Stomach (tissue), 9 donors: ENCODE measurements around the gene HTR5A. TPM values are rescaled to one million over a fixed set of nuclear protein-coding genes. Genes with fewer than 3 reads are reported as not detected.
"Not testable (repeated sequence)": the region's sequence is repeated elsewhere in the genome, so short reads cannot be mapped to it uniquely, and the experiment has no call there.

Source experiments
- DNase-seq, 2 donors: peaks; one replicate each; pipeline versions ENCODE4 v3.0.0 to v3.0.0-alpha.2; 2013 to 2019
- H3K27ac ChIP-seq, 5 donors: fragments of 200-600 bp in 4 of 5; sonication (generic) in 4 of 5; one replicate each; pipeline ENCODE4 v1.5.1; 2013 to 2019; ENCODE audit warnings: mild to moderate bottlenecking in 1 of 5, moderate library complexity in 1 of 5
- H3K27me3 ChIP-seq, 3 donors: fragments of 200-600 bp; sonication (generic); one replicate each; pipeline ENCODE4 v1.5.1; 2017 to 2019; ENCODE audit warnings: mixed run types in 1 of 3
- H3K36me3 ChIP-seq, 4 donors: fragments of 200-600 bp; sonication (generic); 1 replicate in 3 of 4; 2 replicates in 1 of 4; pipeline ENCODE4 v1.5.1; 2016 to 2019
- H3K4me1 ChIP-seq, 4 donors: fragments of 200-600 bp; sonication (generic); one replicate each; pipeline ENCODE4 v1.5.1; 2016 to 2019
- H3K4me3 ChIP-seq, 4 donors: fragments of 200-600 bp; sonication (generic) in 3 of 4; one replicate each; pipeline ENCODE4 v1.5.1; 2016 to 2019; ENCODE audit warnings: mild to moderate bottlenecking in 1 of 4
- H3K9me3 ChIP-seq, 4 donors: fragments of 200-600 bp; sonication (generic); one replicate each; pipeline ENCODE4 v1.5.1; 2016 to 2019
- EP300 ChIP-seq: sonication (generic); formaldehyde crosslinking; IDR thresholded peaks from one replicate; pipeline ENCODE4 v1.6.1; 2017; ENCODE audit warnings: antibody characterized with exemption
- POLR2A ChIP-seq, 4 donors: fragments of 450-650 bp; IDR thresholded peaks; one replicate each; pipeline ENCODE4 v1.6.1; 2016; ENCODE audit warnings: antibody characterized with exemption in 4 of 4, control low read depth in 2 of 4, mild to moderate bottlenecking in 1 of 4, moderate library complexity in 1 of 4
- POLR2AphosphoS5 ChIP-seq, 3 donors: sonication (generic); formaldehyde crosslinking; IDR thresholded peaks; one replicate each; pipeline ENCODE4 v1.6.1; 2016; ENCODE audit warnings: antibody characterized with exemption in 3 of 3
- WGBS, 5 donors: extraction: QIAGEN DNeasy Blood & Tissue Kit in 3 of 5; methylation state at CpG; one replicate each; pipeline versions ENCODE4 v1.1.5 to v1.1.7; 2013 to 2018; 5-methylcytosine and 5-hydroxymethylcytosine counted together
- intact Hi-C: fragments of 100-400 bp; cut with DNase I; formaldehyde crosslinking; loops from one replicate; pipeline ENCODE4 v1.15.1; 2023; ENCODE audit warnings: low total_unique reads
- polyA plus RNA-seq, 3 donors: library from polyadenylated mRNA; stranded (reverse); fragments of 200-250 nt; gene quantifications; one replicate each; pipeline ENCODE4 v1.2.3, GENCODE V29; 2013
- total RNA-seq, 5 donors: library from RNA; depleted of rRNA; stranded (reverse); fragments of >200 nt; gene quantifications; one replicate each; pipeline versions ENCODE4 v1.1.0 to v1.2.3, GENCODE V29; 2014 to 2016
- TF ChIP-seq, protein P1 (sequence below), 7 experiments: fragments of 450-650 bp in 4 of 7; fragments of 200-600 bp in 3 of 7; sonication (generic) in 3 of 7; IDR thresholded peaks; one replicate each; pipeline ENCODE4 v1.5.1; 2016 to 2019; ENCODE audit warnings: antibody characterized with exemption in 7 of 7, control low read depth in 2 of 7, mild to moderate bottlenecking in 1 of 7
- donor health status: healthy with polysubstance abuse.
- donor health status: Bipolar disorder and iron deficiency.
- donor health status: healthy.

HTR5A gene
- total and polyA plus RNA-seq, 8 donors = not detected

DNA sequence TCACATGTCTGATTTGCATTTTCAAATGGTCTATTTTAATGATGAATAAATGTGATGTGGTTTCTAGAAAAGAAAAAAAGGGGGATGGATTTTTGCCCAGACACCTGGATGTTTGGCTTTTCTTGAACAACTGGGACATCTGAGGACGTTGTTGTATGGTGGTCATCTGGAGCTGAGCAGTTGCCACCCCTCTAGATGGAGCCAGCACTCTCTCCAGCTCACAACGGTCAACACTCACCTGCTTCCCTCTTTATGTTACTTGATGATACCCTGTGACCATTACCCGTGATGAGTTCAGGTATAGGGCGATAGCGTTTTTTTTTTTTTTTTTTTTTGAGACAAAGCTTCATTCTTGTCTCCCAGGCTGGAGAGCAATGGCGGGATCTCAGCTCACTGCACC is 37.1 kb upstream of the HTR5A start:
- H3K36me3 ChIP-seq = no peaks in the 10 kb centered on the region
- no peaks in the 10 kb centered on the region for H3K27me3 ChIP-seq
- intact Hi-C loops = no loop called here
- H3K9me3 ChIP-seq = no peaks in the 10 kb centered on the region
- TF ChIP-seq POLR2A (IDR thresholded peaks at IDR 0.05) = no peak
- no peak for TF ChIP-seq POLR2AphosphoS5 (IDR thresholded peaks at IDR 0.05)
- TF ChIP-seq EP300 = no peak
- TF ChIP-seq, protein P1, sequence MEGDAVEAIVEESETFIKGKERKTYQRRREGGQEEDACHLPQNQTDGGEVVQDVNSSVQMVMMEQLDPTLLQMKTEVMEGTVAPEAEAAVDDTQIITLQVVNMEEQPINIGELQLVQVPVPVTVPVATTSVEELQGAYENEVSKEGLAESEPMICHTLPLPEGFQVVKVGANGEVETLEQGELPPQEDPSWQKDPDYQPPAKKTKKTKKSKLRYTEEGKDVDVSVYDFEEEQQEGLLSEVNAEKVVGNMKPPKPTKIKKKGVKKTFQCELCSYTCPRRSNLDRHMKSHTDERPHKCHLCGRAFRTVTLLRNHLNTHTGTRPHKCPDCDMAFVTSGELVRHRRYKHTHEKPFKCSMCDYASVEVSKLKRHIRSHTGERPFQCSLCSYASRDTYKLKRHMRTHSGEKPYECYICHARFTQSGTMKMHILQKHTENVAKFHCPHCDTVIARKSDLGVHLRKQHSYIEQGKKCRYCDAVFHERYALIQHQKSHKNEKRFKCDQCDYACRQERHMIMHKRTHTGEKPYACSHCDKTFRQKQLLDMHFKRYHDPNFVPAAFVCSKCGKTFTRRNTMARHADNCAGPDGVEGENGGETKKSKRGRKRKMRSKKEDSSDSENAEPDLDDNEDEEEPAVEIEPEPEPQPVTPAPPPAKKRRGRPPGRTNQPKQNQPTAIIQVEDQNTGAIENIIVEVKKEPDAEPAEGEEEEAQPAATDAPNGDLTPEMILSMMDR (IDR thresholded peaks at IDR 0.05) = no peak
- H3K4me3 ChIP-seq = no peak overlapping the region
- H3K4me1 ChIP-seq = no peaks in the 10 kb centered on the region
- no peak for DNase-seq
- WGBS, 5 donors = 66 to 78% (median 68%) methylated on average over 6 of the region's 6 CpGs
- no peak overlapping the region for H3K27ac ChIP-seq

DNA sequence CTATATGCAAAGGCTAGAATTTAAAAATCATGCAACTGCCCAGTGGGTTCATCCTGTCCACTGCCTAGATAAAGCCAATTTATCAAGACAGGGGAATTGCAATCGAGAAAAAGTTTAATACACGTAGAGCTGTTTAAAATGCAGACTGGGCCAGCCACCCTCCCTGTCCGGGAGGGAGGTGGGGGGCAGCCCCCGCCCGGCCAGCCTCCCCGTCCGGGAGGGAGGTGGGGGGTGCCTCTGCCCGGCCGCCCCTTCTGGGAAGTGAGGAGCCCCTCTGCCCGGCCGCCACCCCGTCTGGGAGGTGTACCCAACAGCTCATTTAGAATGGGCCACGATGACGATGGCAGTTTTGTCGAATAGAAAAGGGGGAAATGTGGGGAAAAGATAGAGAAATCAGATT is 35.6 kb upstream of the HTR5A start:
- WGBS, 5 donors = 85 to 91% (median 88%) methylated on average over 11 to 15 of the region's 15 CpGs
- H3K4me3 ChIP-seq, H3K4me1 ChIP-seq, DNase-seq, H3K27me3 ChIP-seq, intact Hi-C loops, H3K9me3 ChIP-seq, H3K36me3 ChIP-seq, H3K27ac ChIP-seq: not testable (repeated sequence)

DNA sequence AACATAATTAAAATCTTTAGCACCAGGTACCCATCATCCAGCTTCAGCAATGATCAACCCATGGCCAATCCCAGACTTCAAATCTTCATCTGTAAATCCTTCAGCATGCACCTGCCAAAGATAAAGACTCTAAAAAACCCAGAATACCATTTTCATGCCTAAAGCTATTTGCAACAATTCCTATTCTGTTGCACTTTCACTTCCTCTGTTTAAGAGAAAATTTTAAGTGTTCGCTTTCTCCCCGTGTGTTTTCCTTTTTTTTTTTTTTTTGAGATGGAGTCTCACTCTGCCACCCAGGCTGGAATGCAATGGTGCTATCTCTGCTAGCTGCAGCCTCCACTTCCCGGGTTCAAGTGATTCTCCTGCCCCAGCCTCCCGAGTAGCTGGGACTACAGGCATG is 31.8 kb upstream of the HTR5A start:
- Histone ChIP-seq H3K4me3 (no peak overlapping the region), H3K36me3 (no peaks in the 10 kb centered on the region), H3K27me3 (no peaks in the 10 kb centered on the region), H3K9me3 (no peaks in the 10 kb centered on the region), H3K27ac (no peak overlapping the region), H3K4me1 (no peaks in the 10 kb centered on the region)
- 84 to 90% (median 87%) methylated on average over 4 of the region's 4 CpGs for WGBS, 5 donors
- DNase-seq = no peak
- intact Hi-C loops = no loop called here
- TF ChIP-seq POLR2A (IDR thresholded peaks at IDR 0.05) (no peak), EP300 (no peak), POLR2AphosphoS5 (IDR thresholded peaks at IDR 0.05) (no peak)
- TF ChIP-seq, protein P1 (IDR thresholded peaks at IDR 0.05) = no peak

DNA sequence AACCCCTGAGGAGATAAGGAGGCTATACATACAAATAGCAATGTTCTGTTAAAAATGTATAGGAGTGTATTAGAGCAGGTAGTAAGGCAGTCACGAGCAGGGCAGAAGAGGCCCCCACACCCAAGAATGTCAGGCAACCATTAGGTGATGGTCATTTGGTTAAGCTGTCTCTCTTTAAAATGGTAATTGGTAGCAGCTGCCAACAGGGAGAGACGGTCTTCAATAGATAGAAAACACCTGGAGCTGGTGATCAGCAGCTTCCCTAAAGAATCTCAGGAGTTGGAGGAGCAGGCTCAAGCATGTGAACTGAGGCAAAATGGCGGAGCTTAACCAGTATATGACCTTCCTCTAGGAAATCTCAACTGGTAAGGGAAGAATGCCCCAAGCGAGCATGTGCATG is 26.4 kb upstream of the HTR5A start:
- H3K4me1 ChIP-seq = no peaks in the 10 kb centered on the region
- DNase-seq = no peak
- H3K9me3 ChIP-seq = no peaks in the 10 kb centered on the region
- no peak overlapping the region for H3K27ac ChIP-seq
- H3K36me3 ChIP-seq = no peaks in the 10 kb centered on the region
- no peak for TF ChIP-seq EP300
- TF ChIP-seq, protein P1 (IDR thresholded peaks at IDR 0.05) = no peak
- no peak for TF ChIP-seq POLR2A (IDR thresholded peaks at IDR 0.05)
- no peak for TF ChIP-seq POLR2AphosphoS5 (IDR thresholded peaks at IDR 0.05)
- no peaks in the 10 kb centered on the region for H3K27me3 ChIP-seq
- WGBS, 5 donors = 55 to 70% (median 59%) methylated on average over 4 of the region's 4 CpGs
- intact Hi-C loops = no loop called here
- H3K4me3 ChIP-seq = no peak overlapping the region

DNA sequence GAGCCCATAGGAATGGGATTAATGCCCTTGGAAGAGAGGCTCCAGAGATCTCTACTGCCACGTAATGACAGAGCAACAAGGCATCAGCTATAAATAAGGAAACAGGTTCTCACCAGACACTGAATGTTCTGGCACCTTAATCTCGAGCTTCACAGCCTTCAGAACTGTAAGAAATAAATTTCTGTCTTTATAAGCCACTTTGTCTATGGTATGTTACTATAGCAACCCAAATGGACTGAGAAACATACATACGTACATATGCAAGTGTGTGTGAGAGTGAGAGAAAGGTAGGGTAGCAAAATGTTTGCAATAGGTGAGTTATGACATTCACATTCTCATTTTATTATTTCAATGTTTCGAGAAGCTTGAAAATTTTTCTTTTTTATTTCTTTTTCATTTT is 22.1 kb upstream of the HTR5A start:
- H3K4me1 ChIP-seq = no peaks in the 10 kb centered on the region
- intact Hi-C loops = no loop called here
- 49 to 64% (median 59%) methylated on average over 4 of the region's 4 CpGs for WGBS, 5 donors
- H3K4me3 ChIP-seq = no peak overlapping the region
- H3K27me3 ChIP-seq = no peaks in the 10 kb centered on the region
- H3K27ac ChIP-seq = no peak overlapping the region
- no peaks in the 10 kb centered on the region for H3K9me3 ChIP-seq
- no peaks in the 10 kb centered on the region for H3K36me3 ChIP-seq
- TF ChIP-seq, protein P1 (IDR thresholded peaks at IDR 0.05) = no peak
- TF ChIP-seq POLR2A (IDR thresholded peaks at IDR 0.05) (no peak), POLR2AphosphoS5 (IDR thresholded peaks at IDR 0.05) (no peak), EP300 (no peak)
- no peak for DNase-seq
